Loucy (cell line): ENCODE measurements around the gene TNS4.

Source experiments
- H2AFZ ChIP-seq: fragments of 200-600 bp; sonication (generic); 2 replicates; pipeline ENCODE4 v1.6.0; 2016; ENCODE audit warnings: antibody characterized with exemption, mild to moderate bottlenecking, low read length, moderate library complexity
- H3F3A ChIP-seq: fragments of 200-600 bp; 2 replicates; pipeline ENCODE4 v1.6.0; 2016; ENCODE audit warnings: antibody characterized with exemption, low read depth, mild to moderate bottlenecking
- H3K27me3 ChIP-seq: fragments of 200-600 bp; sonication (generic); 2 replicates; pipeline ENCODE4 v1.6.1; 2014; ENCODE audit warnings: low read length, mild to moderate bottlenecking; ENCODE audit not compliant: insufficient read depth, poor library complexity, severe bottlenecking
- H3K36me3 ChIP-seq: fragments of 200-600 bp; sonication (generic); 2 replicates; pipeline ENCODE4 v1.6.1; 2016; ENCODE audit warnings: low read length; ENCODE audit not compliant: insufficient read depth
- H3K4me1 ChIP-seq: fragments of 200-600 bp; sonication (generic); 2 replicates; pipeline ENCODE4 v1.5.1; 2014; ENCODE audit warnings: low read length, mild to moderate bottlenecking; ENCODE audit not compliant: insufficient read depth, poor library complexity, severe bottlenecking
- H3K4me2 ChIP-seq: fragments of 200-600 bp; sonication (generic); 2 replicates; pipeline ENCODE4 v1.6.0; 2014; ENCODE audit warnings: antibody characterized with exemption, low read length, low read depth, mild to moderate bottlenecking; ENCODE audit not compliant: poor library complexity, severe bottlenecking
- H3K4me3 ChIP-seq: fragments of 200-600 bp; sonication (generic); 2 replicates; pipeline ENCODE4 v1.5.1; 2014; ENCODE audit warnings: low read length, mild to moderate bottlenecking, mixed read lengths; ENCODE audit not compliant: poor library complexity, severe bottlenecking
- H3K79me2 ChIP-seq: fragments of 200-600 bp; sonication (generic); 2 replicates; pipeline ENCODE4 v1.6.1; 2014; ENCODE audit warnings: low read length; ENCODE audit not compliant: insufficient read depth
- H3K9ac ChIP-seq: fragments of 200-600 bp; sonication (generic); 2 replicates; pipeline ENCODE4 v1.6.0; 2014; ENCODE audit warnings: mild to moderate bottlenecking, low read depth, low read length, moderate library complexity; ENCODE audit not compliant: poor library complexity, severe bottlenecking
- H3K9me2 ChIP-seq: fragments of 200-600 bp; sonication (generic); replicated peaks from 2 replicates; pipeline ENCODE4 v1.6.1; 2016; ENCODE audit warnings: low read depth, low read length, mixed read lengths
- H3K9me3 ChIP-seq: fragments of 200-600 bp; sonication (generic); 2 replicates; pipeline ENCODE4 v1.6.1; 2014; ENCODE audit warnings: mild to moderate bottlenecking, antibody characterized with exemption, low read length, low read depth; ENCODE audit not compliant: insufficient read depth
- H4K20me1 ChIP-seq: fragments of 200-600 bp; sonication (generic); 2 replicates; pipeline ENCODE4 v1.6.0; 2014; ENCODE audit warnings: antibody characterized with exemption, low read length, mild to moderate bottlenecking; ENCODE audit not compliant: insufficient read depth, poor library complexity, severe bottlenecking
- EZH2phosphoT487 ChIP-seq: fragments of 200-600 bp; IDR thresholded peaks from 2 replicates; pipeline ENCODE4 v1.6.1; 2018; ENCODE audit warnings: antibody characterized with exemption, mild to moderate bottlenecking, moderate library complexity, borderline replicate concordance
- TF ChIP-seq, protein P1 (sequence below): fragments of 200-600 bp; sonication (generic); conservative IDR thresholded peaks from 2 replicates; pipeline ENCODE4 v1.5.1; 2014; ENCODE audit warnings: mild to moderate bottlenecking, antibody characterized with exemption, low read length

The TNS4 gene

DNA sequence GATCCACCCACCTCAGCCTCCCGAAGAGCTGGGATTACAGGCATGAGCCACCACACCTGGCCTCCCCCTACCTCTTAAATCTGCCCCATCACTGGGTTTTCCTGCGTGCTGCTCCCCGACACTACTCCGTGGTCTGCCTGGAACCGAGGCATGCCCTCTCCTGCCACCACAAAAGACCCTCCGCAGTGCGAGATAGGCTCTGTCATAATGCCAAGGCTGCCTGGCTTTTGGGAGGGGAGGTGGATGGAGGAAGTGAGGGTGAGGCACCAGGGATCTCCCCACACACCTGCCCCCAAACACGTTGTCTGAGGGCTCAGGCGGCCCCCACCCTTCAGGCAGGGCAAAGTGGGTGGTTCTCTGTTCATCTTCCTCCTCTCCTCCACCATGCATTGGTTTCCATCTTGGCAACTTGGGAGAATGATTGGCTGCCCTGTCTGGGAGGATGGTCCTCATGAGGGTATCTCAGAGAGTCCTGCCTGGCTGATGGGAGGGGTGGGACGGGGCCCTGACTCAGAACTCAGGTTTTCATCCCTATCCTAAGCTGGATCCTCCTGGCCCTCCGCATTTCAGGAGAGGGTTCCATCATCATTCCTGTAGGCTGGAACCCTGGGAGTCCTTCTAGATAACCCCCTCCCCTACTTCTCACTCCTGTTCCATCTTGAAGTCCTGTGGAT, 35.0 kb downstream of the TNS4 start:
- Histone ChIP-seq H3K27me3 (no peaks in the 10 kb centered on the region), H3K9me2 (no peaks in the 10 kb centered on the region), H3K79me2 (no peaks in the 10 kb centered on the region), H3K4me2 (no peak overlapping the region), H3K9ac (no peak overlapping the region), H3K9me3 (no peaks in the 10 kb centered on the region), H3K4me3 (no peak overlapping the region), H3F3A (no peaks in the 10 kb centered on the region), H3K36me3 (no peaks in the 10 kb centered on the region), H2AFZ (no peak overlapping the region), H4K20me1 (no peaks in the 10 kb centered on the region), H3K4me1 (peaks cover 5% of the 10 kb centered on the region)
- TF ChIP-seq, protein P1, sequence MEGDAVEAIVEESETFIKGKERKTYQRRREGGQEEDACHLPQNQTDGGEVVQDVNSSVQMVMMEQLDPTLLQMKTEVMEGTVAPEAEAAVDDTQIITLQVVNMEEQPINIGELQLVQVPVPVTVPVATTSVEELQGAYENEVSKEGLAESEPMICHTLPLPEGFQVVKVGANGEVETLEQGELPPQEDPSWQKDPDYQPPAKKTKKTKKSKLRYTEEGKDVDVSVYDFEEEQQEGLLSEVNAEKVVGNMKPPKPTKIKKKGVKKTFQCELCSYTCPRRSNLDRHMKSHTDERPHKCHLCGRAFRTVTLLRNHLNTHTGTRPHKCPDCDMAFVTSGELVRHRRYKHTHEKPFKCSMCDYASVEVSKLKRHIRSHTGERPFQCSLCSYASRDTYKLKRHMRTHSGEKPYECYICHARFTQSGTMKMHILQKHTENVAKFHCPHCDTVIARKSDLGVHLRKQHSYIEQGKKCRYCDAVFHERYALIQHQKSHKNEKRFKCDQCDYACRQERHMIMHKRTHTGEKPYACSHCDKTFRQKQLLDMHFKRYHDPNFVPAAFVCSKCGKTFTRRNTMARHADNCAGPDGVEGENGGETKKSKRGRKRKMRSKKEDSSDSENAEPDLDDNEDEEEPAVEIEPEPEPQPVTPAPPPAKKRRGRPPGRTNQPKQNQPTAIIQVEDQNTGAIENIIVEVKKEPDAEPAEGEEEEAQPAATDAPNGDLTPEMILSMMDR, result no peak
- TF ChIP-seq EZH2phosphoT487, result no peak

DNA sequence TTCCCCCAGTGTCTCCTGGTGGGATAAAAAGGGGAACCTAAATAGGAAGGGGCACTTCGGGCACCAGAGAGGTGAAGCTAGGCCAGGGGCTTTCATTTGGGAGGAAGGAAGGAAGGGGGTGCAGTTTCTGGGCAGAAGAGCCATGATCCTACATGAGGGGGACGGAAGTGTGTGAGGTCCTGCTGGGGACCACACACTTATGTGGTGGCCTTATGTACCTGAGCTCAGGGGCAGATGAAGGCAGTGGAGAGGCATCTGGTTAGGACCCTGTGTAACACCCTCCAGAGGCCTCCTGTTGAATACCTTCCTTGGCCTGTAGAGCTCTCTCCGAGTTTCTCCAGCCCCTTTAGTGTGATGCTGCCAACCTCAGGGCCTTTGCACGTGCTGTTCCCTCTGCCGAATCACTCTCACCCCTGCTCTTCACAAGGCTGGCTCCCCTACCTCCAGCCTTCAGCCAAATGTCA, 37.0 kb downstream of the TNS4 start:
- Histone ChIP-seq H3K9me3 (no peaks in the 10 kb centered on the region), H3K9ac (no peak overlapping the region)

DNA sequence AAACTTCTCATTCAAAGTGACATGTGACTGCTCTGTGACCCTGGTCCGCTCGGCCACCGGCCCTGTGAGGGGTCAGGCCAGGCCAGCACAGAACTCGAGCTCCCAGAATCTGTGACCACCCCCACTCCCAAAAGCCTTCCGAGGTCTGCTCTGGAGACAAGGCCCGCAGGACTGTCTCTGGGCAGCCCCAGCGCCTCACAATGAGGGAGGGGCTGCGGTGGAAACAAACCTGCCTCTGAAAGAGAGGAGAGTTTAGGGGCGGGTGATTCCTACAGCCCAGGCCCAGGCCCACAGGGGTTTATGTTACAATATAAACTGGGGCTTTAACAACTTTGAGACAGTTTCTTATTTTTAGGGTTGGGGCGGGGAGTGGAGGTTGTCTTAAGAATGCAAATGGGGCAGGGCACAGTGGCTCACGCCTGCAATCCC, 38.3 kb downstream of the TNS4 start:
- Histone ChIP-seq H3K4me3 (no peak overlapping the region), H2AFZ (no peak overlapping the region), H3K4me2 (no peak overlapping the region), H4K20me1 (no peaks in the 10 kb centered on the region), H3K79me2 (no peaks in the 10 kb centered on the region), H3K9me2 (no peaks in the 10 kb centered on the region), H3K9ac (no peak overlapping the region), H3F3A (no peaks in the 10 kb centered on the region), H3K9me3 (no peaks in the 10 kb centered on the region), H3K36me3 (no peaks in the 10 kb centered on the region), H3K27me3 (no peaks in the 10 kb centered on the region), H3K4me1 (no peaks in the 10 kb centered on the region)
- no peak for TF ChIP-seq EZH2phosphoT487
- TF ChIP-seq, protein P1, result no peak

More for the DNA sequence above, 37.0 kb downstream of the TNS4 start:
- Histone ChIP-seq H3K4me2 (no peak overlapping the region), H3K36me3 (no peaks in the 10 kb centered on the region), H3K4me1 (no peaks in the 10 kb centered on the region), H3K79me2 (no peaks in the 10 kb centered on the region), H3K9me2 (no peaks in the 10 kb centered on the region), H4K20me1 (no peaks in the 10 kb centered on the region), H3K27me3 (no peaks in the 10 kb centered on the region), H3K4me3 (no peak overlapping the region), H2AFZ (no peak overlapping the region), H3F3A (no peaks in the 10 kb centered on the region)
- no peak for TF ChIP-seq EZH2phosphoT487
- TF ChIP-seq, protein P1, result no peak
